Peyer's patch (tissue), 4 donors: ENCODE results near the gene ABI3. TPM values are rescaled to one million over a fixed set of nuclear protein-coding genes. Genes with fewer than 3 reads are reported as not detected.

Experiments used
- DNase-seq, 3 donors: peaks; one replicate each; pipeline ENCODE4 v3.0.0-alpha.2; 2017 to 2019
- H3K27ac ChIP-seq, 4 donors: fragments of 200-600 bp; sonication (generic); one replicate each; pipeline ENCODE4 v1.5.1; 2016 to 2019
- H3K27me3 ChIP-seq, 2 donors: fragments of 200-600 bp; sonication (generic); one replicate each; pipeline ENCODE4 v1.5.1; 2019
- H3K36me3 ChIP-seq, 3 donors: fragments of 200-600 bp; sonication (generic); one replicate each; pipeline ENCODE4 v1.5.1; 2016 to 2019
- H3K4me1 ChIP-seq, 4 donors: fragments of 200-600 bp; sonication (generic); one replicate each; pipeline ENCODE4 v1.5.1; 2016 to 2019
- H3K4me3 ChIP-seq, 4 donors: fragments of 200-600 bp; sonication (generic); 1 replicate in 3 of 4; 2 replicates in 1 of 4; pipeline ENCODE4 v1.5.1; 2016 to 2019; ENCODE audit warnings: mild to moderate bottlenecking in 1 of 4
- H3K9me3 ChIP-seq, 4 donors: fragments of 200-600 bp; sonication (generic); one replicate each; pipeline ENCODE4 v1.5.1; 2016 to 2019; ENCODE audit warnings: mild to moderate bottlenecking in 1 of 4
- CTCF ChIP-seq, 6 experiments: fragments of 450-650 bp in 4 of 6; fragments of 200-600 bp in 2 of 6; sonication (generic) in 1 of 6; IDR thresholded peaks; one replicate each; pipeline ENCODE4 v1.5.1; 2017 to 2019; ENCODE audit warnings: antibody characterized with exemption in 6 of 6, mild to moderate bottlenecking in 3 of 6, moderate library complexity in 1 of 6
- POLR2A ChIP-seq, 2 donors: fragments of 450-650 bp; IDR thresholded peaks; one replicate each; pipeline ENCODE4 v1.5.1; 2017; ENCODE audit warnings: antibody characterized with exemption in 2 of 2, mild to moderate bottlenecking in 2 of 2, moderate library complexity in 2 of 2
- total RNA-seq, 4 donors: library from RNA; depleted of rRNA; stranded (reverse); fragments of >200 nt; gene quantifications; one replicate each; pipeline ENCODE4 v1.1.0, GENCODE V29; 2016

Gene ABI3
- total RNA-seq, 4 donors from 2014 or later, result 4.9 to 50.3 (median 8.9) TPM

GRCh38 chr17:49224997-49225337, 14.5 kb downstream of the ABI3 start:
- H3K27ac ChIP-seq, result peak overlapping the region in 1 of 4 donors; percentile 68
- peaks cover 0 to 24% (median 19%) of the 10 kb centered on the region in 4 donors for H3K4me1 ChIP-seq
- peak overlapping the region in 3 of 4 donors; percentile 30 to 42 (median 39) for H3K4me3 ChIP-seq
- H3K36me3 ChIP-seq, result no peaks in the 10 kb centered on the region
- no peaks in the 10 kb centered on the region for H3K27me3 ChIP-seq
- no peak for TF ChIP-seq CTCF (IDR thresholded peaks at IDR 0.05)
- TF ChIP-seq POLR2A (IDR thresholded peaks at IDR 0.05), result no peak
- DNase-seq, result no peak
- no peaks in the 10 kb centered on the region for H3K9me3 ChIP-seq

- H3K27me3 ChIP-seq, result no peaks in the 10 kb centered on the region
- H3K4me3 ChIP-seq, result no peak overlapping the region
- H3K36me3 ChIP-seq, result no peaks in the 10 kb centered on the region
- peaks cover 0 to 28% (median 22%) of the 10 kb centered on the region in 4 donors for H3K4me1 ChIP-seq
- no peak overlapping the region for H3K27ac ChIP-seq
- no peaks in the 10 kb centered on the region for H3K9me3 ChIP-seq
- no peak for DNase-seq
- TF ChIP-seq POLR2A (IDR thresholded peaks at IDR 0.05) (no peak), CTCF (IDR thresholded peaks at IDR 0.05) (no peak)
Observed at GRCh38 chr17:49225554-49226236, 15.2 kb downstream of the ABI3 start.

DNA sequence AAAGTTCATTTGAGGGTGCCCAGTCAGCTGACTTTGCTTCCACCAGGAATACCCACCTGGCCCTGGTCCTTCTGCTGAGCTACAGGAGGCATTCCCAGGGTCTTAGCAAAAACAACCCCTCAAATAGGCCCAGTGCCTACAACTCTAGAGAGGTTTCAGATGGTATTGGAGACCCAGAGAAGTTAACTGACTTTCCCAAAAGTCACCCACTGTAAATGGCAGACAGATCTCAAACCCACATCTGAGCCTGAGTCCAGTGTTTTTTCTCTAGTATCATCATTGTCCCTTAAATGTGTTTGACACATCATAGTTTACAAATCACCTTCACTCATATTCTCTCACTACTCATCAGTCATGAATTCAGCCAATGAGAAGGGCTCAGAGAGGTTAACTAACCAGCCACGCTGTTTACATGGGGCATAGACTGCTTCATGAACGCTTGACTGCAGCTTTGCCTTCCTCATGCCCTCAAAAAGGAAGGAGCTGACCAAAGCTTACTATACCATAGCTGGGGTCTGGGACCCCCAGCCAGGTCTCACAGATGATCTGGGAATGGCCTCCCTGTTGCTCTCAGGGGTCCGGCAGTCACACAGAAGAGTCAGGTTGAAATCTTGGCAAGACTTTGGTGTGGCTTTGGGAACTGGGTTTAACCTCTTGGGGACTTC, 16.4 kb downstream of the ABI3 start:
- H3K27me3 ChIP-seq, result no peaks in the 10 kb centered on the region
- DNase-seq, result no peak

DNA sequence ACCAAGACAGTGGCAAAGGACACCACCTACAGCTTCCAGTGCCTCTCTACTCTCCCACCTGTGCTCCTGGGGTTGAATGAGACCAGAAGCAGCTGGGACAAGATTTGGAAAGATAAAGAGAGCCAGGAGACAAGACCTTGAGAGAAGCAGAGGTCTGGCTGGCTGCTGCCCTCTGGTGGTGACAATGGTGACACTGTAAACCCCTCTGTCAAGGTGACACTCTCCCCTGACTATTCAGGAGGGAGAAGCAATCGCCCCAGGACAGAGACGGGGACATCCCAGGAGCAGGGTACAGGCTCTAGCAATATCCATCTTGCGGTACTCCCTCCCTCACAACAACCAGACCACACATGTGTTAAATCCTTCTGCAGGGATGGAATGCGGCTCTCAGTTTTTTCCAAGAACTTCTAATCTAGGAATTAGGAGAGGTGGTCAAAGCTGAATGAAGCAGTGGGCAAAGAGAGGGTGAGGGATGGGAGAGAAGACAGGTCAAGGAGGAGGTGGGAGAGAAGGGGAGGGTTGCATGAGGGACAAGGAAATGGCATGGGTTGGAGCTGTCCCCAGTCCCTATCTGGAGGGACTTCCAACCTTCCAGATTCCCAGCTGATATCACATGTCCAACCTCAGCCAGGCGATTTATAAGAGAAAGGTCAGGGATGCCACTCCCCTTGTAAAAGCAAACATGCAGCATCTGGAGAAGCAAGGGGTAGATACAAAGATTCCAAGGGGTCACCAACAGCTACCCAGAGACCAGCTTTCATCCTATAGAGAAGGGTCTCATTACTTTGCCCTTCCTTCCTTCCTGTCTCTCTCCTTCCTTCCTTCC, 17.1 kb downstream of the ABI3 start:
- Histone ChIP-seq H3K36me3 (no peaks in the 10 kb centered on the region), H3K9me3 (no peaks in the 10 kb centered on the region), H3K27me3 (no peaks in the 10 kb centered on the region), H3K4me1 (peaks cover 0 to 29% (median 22%) of the 10 kb centered on the region in 4 donors), H3K4me3 (no peak overlapping the region), H3K27ac (no peak overlapping the region)
- TF ChIP-seq POLR2A (IDR thresholded peaks at IDR 0.05) (no peak), CTCF (IDR thresholded peaks at IDR 0.05) (peak; percentile 67 to 83 (median 80))
- peak; percentile 80 to 94 (median 81) for DNase-seq

More for the DNA sequence above, 16.4 kb downstream of the ABI3 start:
- no peak for TF ChIP-seq POLR2A (IDR thresholded peaks at IDR 0.05)
- TF ChIP-seq CTCF (IDR thresholded peaks at IDR 0.05), result no peak
- H3K4me1 ChIP-seq, result peaks cover 0 to 29% (median 22%) of the 10 kb centered on the region in 4 donors
- H3K36me3 ChIP-seq, result no peaks in the 10 kb centered on the region
- H3K27ac ChIP-seq, result no peak overlapping the region
- H3K4me3 ChIP-seq, result no peak overlapping the region
- no peaks in the 10 kb centered on the region for H3K9me3 ChIP-seq

DNA sequence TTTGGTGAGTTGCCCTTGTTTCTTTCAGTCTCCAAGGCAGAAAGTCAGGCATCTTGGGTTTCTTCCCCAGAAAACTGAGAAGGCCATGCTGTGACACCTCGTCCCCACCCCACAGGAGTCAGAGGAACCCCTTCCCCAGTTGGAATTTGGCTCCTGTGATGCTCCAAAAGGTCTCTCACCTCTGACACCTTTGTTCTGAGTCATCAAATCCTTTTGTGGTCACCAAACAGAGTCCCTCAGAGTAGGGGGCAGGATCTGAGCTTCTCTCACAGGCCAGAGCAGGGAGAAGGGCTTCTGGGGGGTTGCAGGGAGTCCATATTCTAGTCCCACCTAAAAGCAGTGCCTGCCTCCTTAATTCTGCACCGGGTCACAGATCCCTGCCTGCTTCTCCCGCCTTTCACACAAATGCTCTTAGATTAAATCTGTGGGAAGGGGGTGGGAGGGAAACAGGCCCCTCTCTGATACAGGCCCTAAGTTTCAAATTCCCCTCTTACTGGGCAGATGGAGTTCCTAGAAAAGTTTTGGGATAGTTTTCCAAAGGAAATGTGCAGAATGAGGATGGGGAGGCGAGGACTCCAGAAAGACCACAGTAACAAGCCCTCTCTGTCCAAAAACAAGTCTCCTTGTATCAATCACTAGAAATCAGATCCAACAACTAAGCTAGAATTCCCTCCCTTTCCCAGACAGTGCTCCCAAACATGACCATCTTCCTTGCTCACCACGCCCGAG, 18.7 kb downstream of the ABI3 start:
- no peak for DNase-seq
- TF ChIP-seq POLR2A (IDR thresholded peaks at IDR 0.05) (no peak), CTCF (IDR thresholded peaks at IDR 0.05) (no peak)
- Histone ChIP-seq H3K4me1 (peaks cover 0 to 16% (median 11%) of the 10 kb centered on the region in 4 donors), H3K27ac (no peak overlapping the region), H3K9me3 (no peaks in the 10 kb centered on the region), H3K27me3 (no peaks in the 10 kb centered on the region), H3K36me3 (no peaks in the 10 kb centered on the region), H3K4me3 (no peak overlapping the region)
